ENCODE data around the gene CCDC197. TPM values are rescaled to one million over a fixed set of nuclear protein-coding genes. Genes with fewer than 3 reads are reported as not detected.

The CCDC197 gene
- total and polyA plus RNA-seq, 2 of the 4 experiments (the other 2 are of a cell fraction): not detected

- H3K23ac ChIP-seq (ENCODE audit: low read depth, low read length): no peak overlapping the region
- no peak overlapping the region for H3K18ac ChIP-seq (ENCODE audit: low read depth, low read length)
- BruUV-seq (replicated peaks): no TSS peak
- no peak overlapping the region for H2BK120ac ChIP-seq (ENCODE audit: low read depth, low read length)
- no peak for DNase-seq
- no peak overlapping the region for H3K56ac ChIP-seq (ENCODE audit: extremely low read depth, insufficient read depth, low read length)
- intact Hi-C loops (cut with micrococcal nuclease) (no loop called here), dilution Hi-C loops (cut with HindIII; ENCODE audit: low sequenced_read_pairs, unreplicated experiment) (no loop called here), in situ Hi-C loops (cut with MboI; ENCODE audit: low sequenced_read_pairs) (no loop called here)
- ChIA-PET POLR2A (ENCODE audit: unreplicated experiment) (no interaction called here), CTCF (interaction anchor here (1.7 kb wide), 1 partner anchor 57 kb away, joined by 8 read pairs; no protein-coding TSS in a partner anchor)
- no peak overlapping the region for H3K27ac ChIP-seq (ENCODE audit: insufficient read depth, low read length)
- H2AFZ ChIP-seq (replicated peaks; ENCODE audit: low read length, poor library complexity): no peak overlapping the region
- no peak for ATAC-seq (ENCODE audit: low read depth)
- H4K20me1 ChIP-seq (ENCODE audit: insufficient read depth, low read length): no peaks in the 10 kb centered on the region
- H2BK5ac ChIP-seq (ENCODE audit: low read depth, low read length, poor library complexity, severe bottlenecking): no peak overlapping the region
- WGBS, 2 experiments (ENCODE audit: extremely low coverage in 2 of 2, insufficient read length in 1 of 2): no CpG with 5 or more reads among the region's 8 CpGs
- no peaks in the 10 kb centered on the region; the same call in 1 of the 2 replicates for H3K9me1 ChIP-seq (ENCODE audit: insufficient read depth, low read length)
- peaks cover 7% of the 10 kb centered on the region; the same call in 1 of the 2 replicates for H3K4me1 ChIP-seq (ENCODE audit: control insufficient read depth, insufficient read depth, low read length)
- H3K9ac ChIP-seq (ENCODE audit: low read depth, low read length): no peak overlapping the region
- no peak overlapping the region for H3K4me3 ChIP-seq (ENCODE audit: insufficient read depth, low read depth, low read length)
- H3K79me1 ChIP-seq (ENCODE audit: low read depth in 1 of 2, low read length in 2 of 2): no peaks in the 10 kb centered on the region
- H3K14ac ChIP-seq (replicated peaks; ENCODE audit: low read depth, low read length): no peak overlapping the region
- no peak for TF ChIP-seq MAZ (IDR thresholded peaks at IDR 0.05; ENCODE audit: borderline replicate concordance, low read depth, low read length)
- TF ChIP-seq SMC3 (IDR thresholded peaks at IDR 0.05; ENCODE audit: low read depth, low read length): no peak
- no peak overlapping the region for H3K4me2 ChIP-seq (ENCODE audit: low read depth, low read length)
- peak overlapping the region in 1 of 2 experiments; percentile 68; a peak in 1 of 4 replicates for H4K8ac ChIP-seq (ENCODE audit: low read depth in 2 of 2, low read length in 2 of 2)
- H4K91ac ChIP-seq (ENCODE audit: insufficient read depth, low read depth, low read length): no peak overlapping the region
- H3K9me3 ChIP-seq (ENCODE audit: control insufficient read depth, insufficient read depth, low read length): no peaks in the 10 kb centered on the region
- H2AK5ac ChIP-seq (ENCODE audit: low read depth, low read length): no peak overlapping the region; the same call in 1 of the 2 replicates
- H2BK15ac ChIP-seq (ENCODE audit: low read depth, low read length): no peak overlapping the region
- no peaks in the 10 kb centered on the region for H3K36me3 ChIP-seq (ENCODE audit: control insufficient read depth, insufficient read depth, low read length)
- no peak overlapping the region for H4K5ac ChIP-seq (ENCODE audit: low read depth, low read length)
- H2BK20ac ChIP-seq (ENCODE audit: low read depth, low read length): no peak overlapping the region
- peaks cover 2% of the 10 kb centered on the region; the same call in 1 of the 2 replicates for H3K27me3 ChIP-seq (ENCODE audit: control insufficient read depth, insufficient read depth, low read length)
- H2AK9ac ChIP-seq (replicated peaks; ENCODE audit: low read depth, low read length, poor library complexity): no peak overlapping the region
- H3K4ac ChIP-seq (ENCODE audit: low read depth, low read length): no peak overlapping the region
These were observed 888 bp upstream of the CCDC197 start for GRCh38 chr14:93996130-93996695.

Data from IMR-90 (cell line).